Mammary epithelial cell (primary cell): ENCODE data around the gene GCG.

Experiments used
- EZH2 ChIP-seq: IDR thresholded peaks from 2 replicates; pipeline ENCODE4 v1.6.1; 2012; ENCODE audit warnings: low read length, inconsistent platforms, borderline replicate concordance
- TF ChIP-seq, protein P1 (sequence below), 2 donors: IDR thresholded peaks in 1 of 2; conservative IDR thresholded peaks in 1 of 2; 2 replicates each; pipeline ENCODE4 v1.5.1; 2011 to 2012; ENCODE audit warnings: inconsistent platforms in 2 of 2, low read length in 2 of 2, mild to moderate bottlenecking in 2 of 2, control low read depth in 1 of 2, low read depth in 1 of 2; ENCODE audit not compliant: insufficient read depth in 1 of 2; ENCODE audit errors: extremely low read depth in 1 of 2

DNA sequence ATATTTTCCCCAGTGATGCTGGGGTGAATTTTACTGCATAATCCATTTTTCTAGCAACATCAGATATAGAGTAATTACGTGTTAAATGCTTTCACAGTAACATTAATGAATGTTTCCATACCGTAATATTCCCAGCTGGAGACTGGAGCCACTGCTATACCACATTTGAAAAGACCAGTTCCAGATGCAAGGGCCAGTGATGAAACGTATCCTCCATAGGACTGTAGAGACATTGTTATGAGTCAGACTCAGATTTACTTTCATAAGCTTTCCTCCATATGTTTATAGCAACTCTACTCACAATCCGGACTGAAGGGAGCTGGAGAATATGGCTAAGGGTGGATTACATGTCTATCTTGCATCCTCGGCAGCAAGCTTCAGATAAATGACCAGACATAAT is 22.7 kb upstream of the GCG start:
- TF ChIP-seq, protein P1, sequence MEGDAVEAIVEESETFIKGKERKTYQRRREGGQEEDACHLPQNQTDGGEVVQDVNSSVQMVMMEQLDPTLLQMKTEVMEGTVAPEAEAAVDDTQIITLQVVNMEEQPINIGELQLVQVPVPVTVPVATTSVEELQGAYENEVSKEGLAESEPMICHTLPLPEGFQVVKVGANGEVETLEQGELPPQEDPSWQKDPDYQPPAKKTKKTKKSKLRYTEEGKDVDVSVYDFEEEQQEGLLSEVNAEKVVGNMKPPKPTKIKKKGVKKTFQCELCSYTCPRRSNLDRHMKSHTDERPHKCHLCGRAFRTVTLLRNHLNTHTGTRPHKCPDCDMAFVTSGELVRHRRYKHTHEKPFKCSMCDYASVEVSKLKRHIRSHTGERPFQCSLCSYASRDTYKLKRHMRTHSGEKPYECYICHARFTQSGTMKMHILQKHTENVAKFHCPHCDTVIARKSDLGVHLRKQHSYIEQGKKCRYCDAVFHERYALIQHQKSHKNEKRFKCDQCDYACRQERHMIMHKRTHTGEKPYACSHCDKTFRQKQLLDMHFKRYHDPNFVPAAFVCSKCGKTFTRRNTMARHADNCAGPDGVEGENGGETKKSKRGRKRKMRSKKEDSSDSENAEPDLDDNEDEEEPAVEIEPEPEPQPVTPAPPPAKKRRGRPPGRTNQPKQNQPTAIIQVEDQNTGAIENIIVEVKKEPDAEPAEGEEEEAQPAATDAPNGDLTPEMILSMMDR (conservative IDR thresholded peaks at IDR 0.05 in 1 of 2, IDR thresholded peaks at IDR 0.05 in 1 of 2; ENCODE audit: extremely low read depth in 1 of 2, insufficient read depth in 1 of 2, low read depth in 1 of 2, low read length in 2 of 2), result no peak
- TF ChIP-seq EZH2, result no peak
